HG02943 (cell line): ENCODE data around the gene PPHLN1.
"Not testable (repeated sequence)": the region's sequence is repeated elsewhere in the genome, so short reads cannot be mapped to it uniquely, and the experiment has no call there.

Experiments used
- ATAC-seq: cut with Tn5 transposase; IDR thresholded peaks from one replicate; pipeline ENCODE4 v1.9.1; 2021; ENCODE audit warnings: mild to moderate bottlenecking, low read depth, moderate library complexity; ENCODE audit not compliant: unreplicated experiment

PPHLN1 gene

GRCh38 chr12:42320796-42321195 is 5.2 kb upstream of the PPHLN1 start:
- no peak for ATAC-seq

- no peak for ATAC-seq
Observed at GRCh38 chr12:42322567-42322966, 3.4 kb upstream of the PPHLN1 start.

- ATAC-seq: no peak
Observed at GRCh38 chr12:42323856-42324255, 2.1 kb upstream of the PPHLN1 start.

- no peak for ATAC-seq
Observed at GRCh38 chr12:42325326-42325652, 678 bp upstream of the PPHLN1 start.

- ATAC-seq: peak; percentile 16
Observed at GRCh38 chr12:42326541-42327226, 717 bp downstream of the PPHLN1 start.

- ATAC-seq: no peak
Observed at GRCh38 chr12:42327227-42327590, 1.2 kb downstream of the PPHLN1 start.

GRCh38 chr12:42330097-42330496 is 4.1 kb downstream of the PPHLN1 start:
- not testable (repeated sequence) for ATAC-seq

GRCh38 chr12:42332301-42333285 is 6.6 kb downstream of the PPHLN1 start:
- no peak for ATAC-seq

- ATAC-seq: no peak
Observed at GRCh38 chr12:42336286-42336685, 10.3 kb downstream of the PPHLN1 start.

- no peak for ATAC-seq
Observed at GRCh38 chr12:42338280-42338679, 12.3 kb downstream of the PPHLN1 start.

- no peak for ATAC-seq
Observed at GRCh38 chr12:42342028-42342427, 16.1 kb downstream of the PPHLN1 start.

- ATAC-seq: no peak
Observed at GRCh38 chr12:42343721-42344120, 17.8 kb downstream of the PPHLN1 start.

GRCh38 chr12:42346403-42347002 is 20.5 kb downstream of the PPHLN1 start:
- ATAC-seq: no peak

GRCh38 chr12:42349119-42350020 is 23.4 kb downstream of the PPHLN1 start:
- not testable (repeated sequence) for ATAC-seq

GRCh38 chr12:42350021-42350407 is 24.0 kb downstream of the PPHLN1 start:
- ATAC-seq: not testable (repeated sequence)

GRCh38 chr12:42356344-42356743 is 30.4 kb downstream of the PPHLN1 start:
- ATAC-seq: no peak

GRCh38 chr12:42360747-42361403 is 34.9 kb downstream of the PPHLN1 start:
- ATAC-seq: peak; percentile 78

- no peak for ATAC-seq
Observed at GRCh38 chr12:42361909-42362646, 36.1 kb downstream of the PPHLN1 start.

- no peak for ATAC-seq
Observed at GRCh38 chr12:42362647-42363260, 36.8 kb downstream of the PPHLN1 start.
